H9 (cell line): ENCODE results near the gene MTG1. TPM values are rescaled to one million over a fixed set of nuclear protein-coding genes. Genes with fewer than 3 reads are reported as not detected.

Experiments used
- DNase-seq: peaks from one replicate; pipeline ENCODE4 v3.0.0-alpha.2; 2017
- H2AFZ ChIP-seq: one replicate; pipeline ENCODE4 v1.6.1; 2013; ENCODE audit warnings: mild to moderate bottlenecking, low read length, control low read depth, moderate library complexity
- H2AK5ac ChIP-seq: 2 replicates; pipeline ENCODE4 v1.6.1; 2013; ENCODE audit warnings: low read length, control low read depth, mixed read lengths; ENCODE audit not compliant: insufficient read length
- H2BK120ac ChIP-seq: one replicate; pipeline ENCODE4 v1.6.1; 2013; ENCODE audit warnings: low read depth, mild to moderate bottlenecking, low read length, control low read depth, inconsistent platforms; ENCODE audit not compliant: poor library complexity, severe bottlenecking
- H2BK12ac ChIP-seq: 2 replicates; pipeline ENCODE4 v1.6.1; 2013; ENCODE audit warnings: low read length, control low read depth, mixed read lengths, low read depth; ENCODE audit not compliant: insufficient read length
- H2BK15ac ChIP-seq: 2 replicates; pipeline ENCODE4 v1.6.1; 2013; ENCODE audit warnings: low read depth, low read length, control low read depth
- H2BK20ac ChIP-seq: one replicate; pipeline ENCODE4 v1.6.1; 2013; ENCODE audit warnings: low read depth, mild to moderate bottlenecking, low read length, control low read depth, inconsistent platforms; ENCODE audit not compliant: poor library complexity, severe bottlenecking
- H2BK5ac ChIP-seq: 2 replicates; pipeline ENCODE4 v1.6.1; 2013; ENCODE audit warnings: low read length, control low read depth, mixed read lengths; ENCODE audit not compliant: insufficient read length
- H3K14ac ChIP-seq: 2 replicates; pipeline ENCODE4 v1.6.1; 2013; ENCODE audit warnings: low read length, control low read depth; ENCODE audit not compliant: insufficient read depth
- H3K18ac ChIP-seq: 2 replicates; pipeline ENCODE4 v1.6.1; 2013; ENCODE audit warnings: low read depth, mild to moderate bottlenecking, mixed read lengths, low read length, control low read depth; ENCODE audit not compliant: insufficient read length
- H3K23ac ChIP-seq: 2 replicates; pipeline ENCODE4 v1.6.1; 2013; ENCODE audit warnings: low read length, control low read depth, mixed read lengths, low read depth; ENCODE audit not compliant: insufficient read length
- H3K23me2 ChIP-seq: 2 replicates; pipeline ENCODE4 v1.6.1; 2013; ENCODE audit warnings: low read depth, mild to moderate bottlenecking, mixed read lengths, low read length, control low read depth; ENCODE audit not compliant: insufficient read length, poor library complexity, severe bottlenecking
- H3K27ac ChIP-seq: 2 replicates; pipeline ENCODE4 v1.5.1; 2013; ENCODE audit warnings: low read length, control low read depth, mixed read lengths, low read depth; ENCODE audit not compliant: insufficient read length
- H3K27me3 ChIP-seq: 2 replicates; pipeline ENCODE4 v1.6.1; 2013; ENCODE audit warnings: low read length, control low read depth, inconsistent platforms; ENCODE audit not compliant: insufficient read depth
- H3K4ac ChIP-seq: 2 replicates; pipeline ENCODE4 v1.6.1; 2013; ENCODE audit warnings: low read depth, mild to moderate bottlenecking, control low read depth, inconsistent platforms, low read length, moderate library complexity
- H3K4me1 ChIP-seq: 2 replicates; pipeline ENCODE4 v1.6.1; 2013; ENCODE audit warnings: low read length, control low read depth, inconsistent platforms; ENCODE audit not compliant: insufficient read depth
- H3K4me2 ChIP-seq: 2 replicates; pipeline ENCODE4 v1.6.1; 2013; ENCODE audit warnings: low read length, control low read depth, mixed read lengths; ENCODE audit not compliant: insufficient read length, insufficient read depth
- H3K56ac ChIP-seq: 2 replicates; pipeline ENCODE4 v1.6.1; 2013; ENCODE audit warnings: low read depth, mild to moderate bottlenecking, mixed read lengths, low read length, control low read depth; ENCODE audit not compliant: insufficient read length
- H3K79me1 ChIP-seq: 2 replicates; pipeline ENCODE4 v1.6.1; 2013; ENCODE audit warnings: low read depth, mild to moderate bottlenecking, moderate library complexity, low read length, control low read depth, inconsistent platforms; ENCODE audit not compliant: insufficient read depth, poor library complexity, severe bottlenecking
- H3K79me2 ChIP-seq: 2 replicates; pipeline ENCODE4 v1.6.1; 2013; ENCODE audit warnings: low read length, control low read depth, inconsistent platforms; ENCODE audit not compliant: insufficient read depth
- H3K9ac ChIP-seq: 2 replicates; pipeline ENCODE4 v1.6.1; 2013; ENCODE audit warnings: low read length, control low read depth, mixed read lengths; ENCODE audit not compliant: insufficient read length; ENCODE audit errors: extremely low read depth
- H3K9me3 ChIP-seq: one replicate; pipeline ENCODE4 v1.6.1; 2013; ENCODE audit warnings: low read depth, low read length, inconsistent platforms; ENCODE audit not compliant: control insufficient read depth
- H3T11ph ChIP-seq: one replicate; pipeline ENCODE4 v1.6.1; 2013; ENCODE audit warnings: mild to moderate bottlenecking, low read length, control low read depth, inconsistent platforms
- H4K20me1 ChIP-seq: one replicate; pipeline ENCODE4 v1.6.1; 2013; ENCODE audit not compliant: control insufficient read depth, insufficient read length, insufficient read depth
- H4K5ac ChIP-seq: 2 replicates; pipeline ENCODE4 v1.6.1; 2013; ENCODE audit warnings: low read depth, mild to moderate bottlenecking, mixed read lengths, low read length, control low read depth; ENCODE audit not compliant: insufficient read length
- H4K8ac ChIP-seq: replicated peaks from 2 replicates; pipeline ENCODE4 v1.6.1; 2013; ENCODE audit warnings: low read length, control low read depth, mixed read lengths, low read depth; ENCODE audit not compliant: insufficient read length
- H4K91ac ChIP-seq: 2 replicates; pipeline ENCODE4 v1.6.1; 2013; ENCODE audit warnings: low read depth, mild to moderate bottlenecking, moderate library complexity, mixed read lengths, low read length, control low read depth; ENCODE audit not compliant: insufficient read length
- H3K27ac Mint-ChIP-seq, 3 experiments: 2 replicates in 2 of 3; 3 replicates in 1 of 3; pipeline ENCODE4 v1.8.0; 2020 to 2021; ENCODE audit warnings: mixed read lengths in 3 of 3, mild to moderate bottlenecking in 1 of 3, moderate library complexity in 1 of 3
- H3K27me3 Mint-ChIP-seq: 2 replicates; pipeline ENCODE4 v1.8.0; 2021; ENCODE audit warnings: low read depth, mild to moderate bottlenecking, moderate library complexity, mixed read lengths
- H3K36me3 Mint-ChIP-seq, 3 experiments: 2 replicates in 2 of 3; 3 replicates in 1 of 3; pipeline ENCODE4 v1.8.0; 2020 to 2021; ENCODE audit warnings: low read depth in 3 of 3, mixed read lengths in 3 of 3; ENCODE audit not compliant: insufficient read depth in 1 of 3
- H3K4me1 Mint-ChIP-seq, 2 experiments: 2 replicates each; pipeline ENCODE4 v1.8.0; 2020; ENCODE audit warnings: mixed read lengths in 2 of 2
- H3K4me3 Mint-ChIP-seq, 2 experiments: 2 replicates in 1 of 2; 3 replicates in 1 of 2; pipeline ENCODE4 v1.8.0; 2020 to 2021; ENCODE audit warnings: mild to moderate bottlenecking in 2 of 2, mixed read lengths in 2 of 2, moderate library complexity in 1 of 2
- H3K9me3 Mint-ChIP-seq, 2 experiments: 2 replicates in 1 of 2; 3 replicates in 1 of 2; pipeline ENCODE4 v1.8.0; 2020; ENCODE audit warnings: mild to moderate bottlenecking in 2 of 2, mixed read lengths in 2 of 2, moderate library complexity in 1 of 2
- CTCF ChIP-seq: fragments of 200-600 bp; sonication (generic); conservative IDR thresholded peaks from 3 replicates; pipeline ENCODE4 v1.8.0; 2021; ENCODE audit warnings: antibody characterized with exemption, mild to moderate bottlenecking
- WGBS: extraction: QIAGEN DNeasy Blood & Tissue Kit; methylation state at CpG from one replicate; pipeline ENCODE4 v1.1.7; 2013; ENCODE audit warnings: missing lambda C conversion rate, low lambda C conversion rate, mixed read lengths; ENCODE audit not compliant: insufficient read length; ENCODE audit errors: extremely low coverage; 5-methylcytosine and 5-hydroxymethylcytosine counted together
- total RNA-seq: library from RNA; stranded (reverse); gene quantifications from 2 replicates; pipeline ENCODE4 v1.2.1, GENCODE V29; 2021

Gene MTG1
- total RNA-seq, 1 experiment from 2014 or later, result 65.3 TPM

GRCh38 chr10:133462512-133463305 is 68.8 kb downstream of the MTG1 start:
- Histone ChIP-seq H2AK5ac (no peak overlapping the region), H3K27ac (no peak overlapping the region), H3T11ph (no peak overlapping the region), H3K4me2 (no peak overlapping the region), H3K4me1 (no peaks in the 10 kb centered on the region), H3K27me3 (no peaks in the 10 kb centered on the region), H3K79me1 (no peaks in the 10 kb centered on the region), H3K56ac (no peak overlapping the region), H4K20me1 (no peaks in the 10 kb centered on the region), H2AFZ (no peak overlapping the region), H2BK15ac (no peak overlapping the region), H4K91ac (no peak overlapping the region), H2BK20ac (no peak overlapping the region), H3K79me2 (no peaks in the 10 kb centered on the region), H2BK5ac (no peak overlapping the region), H3K4ac (no peak overlapping the region), H3K14ac (no peak overlapping the region), H4K5ac (no peak overlapping the region), H2BK120ac (no peak overlapping the region), H3K9me3 (peaks cover 76% of the 10 kb centered on the region), H3K23me2 (no peaks in the 10 kb centered on the region), H3K23ac (no peak overlapping the region), H3K18ac (no peak overlapping the region), H4K8ac (no peak overlapping the region), H2BK12ac (no peak overlapping the region), H3K9ac (no peak overlapping the region)
- TF ChIP-seq CTCF, result no peak
- Mint-ChIP-seq H3K27ac (no peak overlapping the region), H3K4me1 (no peaks in the 10 kb centered on the region), H3K9me3 (peaks cover 78 to 86% of the 10 kb centered on the region in 2 experiments), H3K36me3 (peaks cover 14 to 24% (median 17%) of the 10 kb centered on the region in 3 experiments; a peak in 6 of 7 replicates), H3K4me3 (no peak overlapping the region), H3K27me3 (peaks cover 6% of the 10 kb centered on the region)
- WGBS, result no CpG with 5 or more reads among the region's 10 CpGs
- DNase-seq, result no peak
